SH-SY5Y (cell line): ENCODE measurements around the gene STC2.

ENCODE experiments used
- GATA2 ChIP-seq: IDR thresholded peaks from 2 replicates; pipeline ENCODE4 v1.6.1; 2011; ENCODE audit warnings: mild to moderate bottlenecking, low read depth, low read length
- GATA3 ChIP-seq: IDR thresholded peaks from 2 replicates; pipeline ENCODE4 v1.6.1; 2011; ENCODE audit warnings: low read depth, mild to moderate bottlenecking, low read length, moderate library complexity

DNA sequence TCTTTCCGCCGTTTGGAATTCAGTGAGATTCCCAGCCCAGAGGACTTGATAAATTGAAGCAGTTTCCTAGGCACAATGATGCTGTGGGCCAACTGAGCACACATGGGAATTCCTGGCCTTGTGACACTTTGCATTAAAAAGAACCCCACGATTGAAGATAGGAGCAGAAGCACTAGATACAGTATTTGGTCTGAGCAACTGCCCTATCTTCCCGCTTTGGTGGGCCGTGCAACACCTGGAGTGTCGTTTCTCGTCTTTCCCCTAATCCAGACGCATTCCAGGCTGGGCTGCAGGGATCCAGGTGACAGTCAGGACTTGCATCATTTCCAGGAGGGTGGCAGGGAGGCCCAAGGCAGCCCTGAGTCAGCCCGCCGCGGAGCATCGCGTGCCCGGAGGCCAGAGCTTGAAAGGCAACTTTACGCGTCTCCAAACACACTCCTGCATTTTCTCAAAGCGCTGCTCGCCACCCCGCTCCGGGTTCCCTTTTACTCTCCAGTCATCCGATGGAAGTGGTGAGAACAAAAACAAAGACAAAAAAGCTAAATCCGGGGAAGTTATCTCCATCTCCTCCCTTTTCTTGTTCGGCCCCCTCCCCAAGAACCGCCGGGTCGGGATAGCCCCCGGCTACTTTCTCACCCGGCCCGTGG, 753 bp upstream of the STC2 start:
- no peak for TF ChIP-seq GATA2
- TF ChIP-seq GATA3 = no peak
